HepG2 (cell line): Measurements from ENCODE around the gene NAA38. TPM values are rescaled to one million over a fixed set of nuclear protein-coding genes. Genes with fewer than 3 reads are reported as not detected.

ENCODE experiments used
- ATF7-NPFF ChIP-seq: sonication (generic); formaldehyde crosslinking; IDR thresholded peaks from 2 replicates; pipeline ENCODE4 v1.8.1; 2023; ENCODE audit warnings: mild to moderate bottlenecking, low read depth, missing genetic modification reagents, moderate library complexity
- CHD4 ChIP-seq: fragments of 200-600 bp; sonication (generic); IDR thresholded peaks from 2 replicates; pipeline ENCODE4 v1.7.0; 2017; ENCODE audit warnings: mild to moderate bottlenecking, low read length, borderline replicate concordance
- CREM ChIP-seq, 2 experiments: sonication (generic) in 1 of 2; formaldehyde crosslinking in 1 of 2; IDR thresholded peaks; 2 replicates each; pipeline versions ENCODE4 v1.4.0 to v1.6.1; 2016 to 2020; ENCODE audit warnings: antibody characterized with exemption in 1 of 2, mild to moderate bottlenecking in 1 of 2, missing genetic modification reagents in 1 of 2
- HDAC1 ChIP-seq: sonication (generic); formaldehyde crosslinking; IDR thresholded peaks from 2 replicates; pipeline ENCODE4 v1.5.1; 2020; ENCODE audit warnings: mild to moderate bottlenecking, missing genetic modification reagents
- HIVEP1 ChIP-seq: sonication (generic); formaldehyde crosslinking; IDR thresholded peaks from 2 replicates; pipeline ENCODE4 v1.4.0; 2020; ENCODE audit warnings: mild to moderate bottlenecking, missing genetic modification reagents
- HNF4A ChIP-seq: sonication (generic); formaldehyde crosslinking; IDR thresholded peaks from 2 replicates; pipeline ENCODE4 v1.4.0; 2020; ENCODE audit warnings: missing genetic modification reagents
- HNF4G ChIP-seq, 2 experiments: sonication (generic) in 1 of 2; formaldehyde crosslinking in 1 of 2; IDR thresholded peaks; 2 replicates each; pipeline versions ENCODE4 v1.4.0 to v1.6.1; 2011 to 2020; ENCODE audit warnings: borderline replicate concordance in 2 of 2, low read depth in 2 of 2, mild to moderate bottlenecking in 2 of 2, low read length in 1 of 2, missing genetic modification reagents in 1 of 2, moderate library complexity in 1 of 2
- ISX ChIP-seq: sonication (generic); formaldehyde crosslinking; conservative IDR thresholded peaks from 2 replicates; pipeline ENCODE4 v1.5.0; 2020; ENCODE audit warnings: missing genetic modification reagents
- MEIS1 ChIP-seq: sonication (generic); formaldehyde crosslinking; IDR thresholded peaks from 2 replicates; pipeline ENCODE4 v1.9.0; 2021; ENCODE audit warnings: mild to moderate bottlenecking, missing genetic modification reagents, moderate library complexity, borderline replicate concordance
- NFIB ChIP-seq: sonication (generic); formaldehyde crosslinking; IDR thresholded peaks from 2 replicates; pipeline ENCODE4 v1.9.0; 2021; ENCODE audit warnings: missing genetic modification reagents, mild to moderate bottlenecking, borderline replicate concordance
- PATZ1 ChIP-seq: sonication (generic); formaldehyde crosslinking; IDR thresholded peaks from 2 replicates; pipeline ENCODE4 v1.4.0; 2020; ENCODE audit warnings: missing genetic modification reagents
- PHF8 ChIP-seq: sonication (generic); formaldehyde crosslinking; IDR thresholded peaks from 2 replicates; pipeline ENCODE4 v1.5.0; 2020; ENCODE audit warnings: missing genetic modification reagents
- SP5 ChIP-seq: IDR thresholded peaks from 2 replicates; pipeline ENCODE4 v1.6.1; 2016; ENCODE audit warnings: low read depth, borderline replicate concordance
- ZBTB14 ChIP-seq: sonication (generic); formaldehyde crosslinking; IDR thresholded peaks from 2 replicates; pipeline ENCODE4 v1.4.0; 2020; ENCODE audit warnings: missing genetic modification reagents
- ZNF138 ChIP-seq: sonication (generic); formaldehyde crosslinking; IDR thresholded peaks from 2 replicates; pipeline ENCODE4 v1.5.0; 2020; ENCODE audit warnings: mild to moderate bottlenecking, low read depth, missing genetic modification reagents
- ZNF180 ChIP-seq: sonication (generic); formaldehyde crosslinking; IDR thresholded peaks from 2 replicates; pipeline ENCODE4 v1.4.0; 2020; ENCODE audit warnings: low read depth, missing genetic modification reagents, borderline replicate concordance
- ZNF562 ChIP-seq: sonication (generic); formaldehyde crosslinking; IDR thresholded peaks from 2 replicates; pipeline ENCODE4 v1.8.0; 2022; ENCODE audit warnings: missing genetic modification reagents, borderline replicate concordance
- ZNF746 ChIP-seq: sonication (generic); formaldehyde crosslinking; IDR thresholded peaks from 2 replicates; pipeline ENCODE4 v1.8.0; 2022; ENCODE audit warnings: mild to moderate bottlenecking, missing genetic modification reagents
- ZZZ3 ChIP-seq: sonication (generic); formaldehyde crosslinking; IDR thresholded peaks from 2 replicates; pipeline ENCODE4 v1.4.0; 2020; ENCODE audit warnings: missing genetic modification reagents, mild to moderate bottlenecking, borderline replicate concordance
- polyA plus RNA-seq, 8 experiments: library from polyadenylated mRNA; depleted of rRNA in 3 of 8; stranded (reverse) in 7 of 8; unstranded in 1 of 8; fragments of >200 nt; fragmentation: Illumina TruSeq in 4 of 8; extraction: Trizol in 4 of 8; gene quantifications; 2 replicates each; pipeline versions ENCODE4 v1.2.1 to v1.2.3, GENCODE V29; 2011 to 2016; ENCODE audit warnings: low read depth in 4 of 8, missing spikeins in 1 of 8, mixed read lengths in 1 of 8; ENCODE audit not compliant: insufficient read depth in 1 of 8
- total RNA-seq, 5 experiments: library from RNA; depleted of rRNA; stranded (reverse); fragments of >200 nt; fragmentation: Illumina TruSeq; extraction: Trizol; gene quantifications; 2 replicates each; pipeline ENCODE4 v1.2.3, GENCODE V29; 2016; ENCODE audit warnings: low read depth in 1 of 5
- TF ChIP-seq, protein P1 (sequence below): IDR thresholded peaks from 2 replicates; pipeline ENCODE4 v1.6.1; 2016
- TF ChIP-seq, protein P2 (sequence below): sonication (generic); formaldehyde crosslinking; IDR thresholded peaks from 2 replicates; pipeline ENCODE4 v1.4.0; 2020; ENCODE audit warnings: mild to moderate bottlenecking, missing genetic modification reagents, borderline replicate concordance

NAA38 gene
- total and polyA plus RNA-seq, 2 of the 13 experiments (the other 11 are each of a cell fraction or from before 2014, with no cell fraction given), result 46.9 to 91.6 TPM

DNA sequence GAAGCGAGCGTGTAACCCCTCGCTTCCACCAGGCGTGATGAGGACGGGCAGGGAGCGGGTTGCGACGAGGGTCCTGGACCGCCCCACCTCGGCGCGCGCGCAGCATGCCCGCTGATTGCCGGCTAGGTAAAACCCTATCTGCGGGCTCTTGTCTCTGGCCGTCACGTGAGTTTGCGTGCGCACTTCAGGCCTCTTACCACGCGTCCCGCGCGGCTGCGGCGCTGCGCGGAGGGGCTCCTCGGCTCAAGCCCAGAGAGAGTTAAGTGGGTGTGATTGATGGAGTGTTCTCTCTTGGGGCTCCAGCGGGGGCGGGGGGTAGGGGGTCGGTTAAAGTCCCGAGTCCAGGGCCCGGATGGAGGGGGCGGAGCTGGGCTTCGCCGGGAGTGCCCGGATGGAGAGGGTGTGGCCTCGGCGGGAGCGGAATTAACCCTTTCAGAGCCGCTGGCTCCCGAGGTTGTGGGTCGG is 15.4 kb downstream of the NAA38 start (continued):
- TF ChIP-seq ZBTB14 (CRISPR knock-in tag) (no peak), SP5 (peak; percentile 27; the same call in 1 of the 2 replicates), PATZ1 (CRISPR knock-in tag) (peak; percentile 76), NFIB (CRISPR knock-in tag) (no peak), ISX (CRISPR knock-in tag) (no peak), HIVEP1 (CRISPR knock-in tag) (peak; percentile 90; the same call in 1 of the 2 replicates), ZNF562 (CRISPR knock-in tag) (no peak), ZZZ3 (CRISPR knock-in tag) (peak; percentile 52; the same call in 1 of the 2 replicates), MEIS1 (CRISPR knock-in tag) (peak; percentile 42; the same call in 1 of the 2 replicates), ZNF180 (CRISPR knock-in tag) (no peak), CREM (IDR thresholded peaks at IDR 0.05) (no peak), CREM (CRISPR knock-in tag; IDR thresholded peaks at IDR 0.05) (no peak), HNF4A (CRISPR knock-in tag) (peak; percentile 53), PHF8 (peak; percentile 64), HNF4G (IDR thresholded peaks at IDR 0.05; ENCODE audit: borderline replicate concordance, low read depth, low read length) (peak; percentile 66), HNF4G (CRISPR knock-in tag; IDR thresholded peaks at IDR 0.05; ENCODE audit: borderline replicate concordance, low read depth) (no peak; the same call in 1 of the 2 replicates), HDAC1 (CRISPR knock-in tag) (peak; percentile 24; the same call in 1 of the 2 replicates), CHD4 (no peak), ZNF746 (peak; percentile 83), ZNF138 (CRISPR knock-in tag) (no peak), ATF7-NPFF (0 out of 2 replicates have a peak, but pooled peaks have one; percentile 10)
- TF ChIP-seq, protein P1, sequence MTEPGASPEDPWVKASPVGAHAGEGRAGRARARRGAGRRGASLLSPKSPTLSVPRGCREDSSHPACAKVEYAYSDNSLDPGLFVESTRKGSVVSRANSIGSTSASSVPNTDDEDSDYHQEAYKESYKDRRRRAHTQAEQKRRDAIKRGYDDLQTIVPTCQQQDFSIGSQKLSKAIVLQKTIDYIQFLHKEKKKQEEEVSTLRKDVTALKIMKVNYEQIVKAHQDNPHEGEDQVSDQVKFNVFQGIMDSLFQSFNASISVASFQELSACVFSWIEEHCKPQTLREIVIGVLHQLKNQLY, result no peak
- TF ChIP-seq, protein P2, sequence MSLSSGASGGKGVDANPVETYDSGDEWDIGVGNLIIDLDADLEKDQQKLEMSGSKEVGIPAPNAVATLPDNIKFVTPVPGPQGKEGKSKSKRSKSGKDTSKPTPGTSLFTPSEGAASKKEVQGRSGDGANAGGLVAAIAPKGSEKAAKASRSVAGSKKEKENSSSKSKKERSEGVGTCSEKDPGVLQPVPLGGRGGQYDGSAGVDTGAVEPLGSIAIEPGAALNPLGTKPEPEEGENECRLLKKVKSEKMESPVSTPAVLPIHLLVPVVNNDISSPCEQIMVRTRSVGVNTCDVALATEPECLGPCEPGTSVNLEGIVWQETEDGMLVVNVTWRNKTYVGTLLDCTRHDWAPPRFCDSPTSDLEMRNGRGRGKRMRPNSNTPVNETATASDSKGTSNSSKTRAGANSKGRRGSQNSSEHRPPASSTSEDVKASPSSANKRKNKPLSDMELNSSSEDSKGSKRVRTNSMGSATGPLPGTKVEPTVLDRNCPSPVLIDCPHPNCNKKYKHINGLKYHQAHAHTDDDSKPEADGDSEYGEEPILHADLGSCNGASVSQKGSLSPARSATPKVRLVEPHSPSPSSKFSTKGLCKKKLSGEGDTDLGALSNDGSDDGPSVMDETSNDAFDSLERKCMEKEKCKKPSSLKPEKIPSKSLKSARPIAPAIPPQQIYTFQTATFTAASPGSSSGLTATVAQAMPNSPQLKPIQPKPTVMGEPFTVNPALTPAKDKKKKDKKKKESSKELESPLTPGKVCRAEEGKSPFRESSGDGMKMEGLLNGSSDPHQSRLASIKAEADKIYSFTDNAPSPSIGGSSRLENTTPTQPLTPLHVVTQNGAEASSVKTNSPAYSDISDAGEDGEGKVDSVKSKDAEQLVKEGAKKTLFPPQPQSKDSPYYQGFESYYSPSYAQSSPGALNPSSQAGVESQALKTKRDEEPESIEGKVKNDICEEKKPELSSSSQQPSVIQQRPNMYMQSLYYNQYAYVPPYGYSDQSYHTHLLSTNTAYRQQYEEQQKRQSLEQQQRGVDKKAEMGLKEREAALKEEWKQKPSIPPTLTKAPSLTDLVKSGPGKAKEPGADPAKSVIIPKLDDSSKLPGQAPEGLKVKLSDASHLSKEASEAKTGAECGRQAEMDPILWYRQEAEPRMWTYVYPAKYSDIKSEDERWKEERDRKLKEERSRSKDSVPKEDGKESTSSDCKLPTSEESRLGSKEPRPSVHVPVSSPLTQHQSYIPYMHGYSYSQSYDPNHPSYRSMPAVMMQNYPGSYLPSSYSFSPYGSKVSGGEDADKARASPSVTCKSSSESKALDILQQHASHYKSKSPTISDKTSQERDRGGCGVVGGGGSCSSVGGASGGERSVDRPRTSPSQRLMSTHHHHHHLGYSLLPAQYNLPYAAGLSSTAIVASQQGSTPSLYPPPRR, result peak; percentile 31; the same call in 1 of the 2 replicates
